Measurements from ENCODE around the gene PDLIM7.
A peak's percentile ranks its signal among the peaks of the same experiment; 100 is the strongest.

The PDLIM7 gene

DNA sequence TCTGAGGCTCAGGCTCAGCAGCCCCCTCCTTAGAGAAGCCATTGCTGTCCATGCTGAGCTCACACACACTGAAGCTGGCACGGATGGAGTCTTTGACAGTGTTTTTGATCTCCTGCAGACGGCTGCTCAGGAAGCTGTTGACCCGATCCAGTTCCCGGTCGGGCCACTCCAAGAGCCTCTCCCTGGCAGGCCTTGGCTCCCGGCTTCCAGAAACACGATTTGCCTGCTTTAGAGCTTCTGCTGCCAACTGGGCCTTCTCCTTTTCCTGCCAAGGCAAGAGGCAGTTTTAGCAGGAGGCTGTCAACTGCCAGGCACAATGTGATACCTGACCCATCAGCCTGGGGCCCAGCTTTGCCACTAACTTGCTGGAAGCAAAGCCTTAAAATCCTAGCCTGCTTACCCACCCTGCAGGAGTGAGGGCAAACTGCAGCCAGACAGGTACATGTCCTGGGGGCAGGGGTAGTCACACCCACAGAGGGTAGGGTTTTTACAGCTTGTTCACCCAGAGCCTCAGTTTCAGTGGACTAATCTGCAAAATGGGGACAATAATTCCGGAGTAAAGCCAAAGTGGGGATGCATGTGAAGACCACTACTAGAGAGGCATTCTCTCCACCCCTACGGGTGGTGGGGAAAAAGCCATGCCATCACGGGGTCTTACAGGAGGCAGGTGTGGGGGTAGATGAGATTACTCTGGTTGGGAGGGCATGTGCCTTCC is 27.7 kb upstream of the PDLIM7 start:
- no peak for DNase-seq (ENCODE audit: low read depth in 2 of 2, low spot score in 1 of 2)

DNA sequence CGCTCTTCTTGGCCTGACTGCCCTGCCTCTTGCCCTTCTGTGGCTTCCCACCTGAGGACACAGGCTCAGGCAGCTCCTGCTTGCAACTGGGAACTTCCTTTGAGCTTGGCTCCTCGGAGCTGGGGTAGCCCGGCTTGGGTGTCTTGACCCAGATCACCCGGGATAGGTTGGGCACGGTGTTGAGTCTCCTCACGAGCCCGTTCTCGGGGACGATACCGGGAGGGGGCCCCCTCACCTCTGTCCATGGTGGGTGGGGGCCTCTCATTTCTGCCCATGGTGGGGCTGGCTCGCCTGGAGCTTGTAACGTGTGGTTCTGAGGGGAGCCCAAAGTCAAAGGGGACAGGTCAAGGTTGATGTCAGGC is 27.1 kb upstream of the PDLIM7 start:
- DNase-seq (ENCODE audit: low read depth in 2 of 2, low spot score in 1 of 2), result no peak

DNA sequence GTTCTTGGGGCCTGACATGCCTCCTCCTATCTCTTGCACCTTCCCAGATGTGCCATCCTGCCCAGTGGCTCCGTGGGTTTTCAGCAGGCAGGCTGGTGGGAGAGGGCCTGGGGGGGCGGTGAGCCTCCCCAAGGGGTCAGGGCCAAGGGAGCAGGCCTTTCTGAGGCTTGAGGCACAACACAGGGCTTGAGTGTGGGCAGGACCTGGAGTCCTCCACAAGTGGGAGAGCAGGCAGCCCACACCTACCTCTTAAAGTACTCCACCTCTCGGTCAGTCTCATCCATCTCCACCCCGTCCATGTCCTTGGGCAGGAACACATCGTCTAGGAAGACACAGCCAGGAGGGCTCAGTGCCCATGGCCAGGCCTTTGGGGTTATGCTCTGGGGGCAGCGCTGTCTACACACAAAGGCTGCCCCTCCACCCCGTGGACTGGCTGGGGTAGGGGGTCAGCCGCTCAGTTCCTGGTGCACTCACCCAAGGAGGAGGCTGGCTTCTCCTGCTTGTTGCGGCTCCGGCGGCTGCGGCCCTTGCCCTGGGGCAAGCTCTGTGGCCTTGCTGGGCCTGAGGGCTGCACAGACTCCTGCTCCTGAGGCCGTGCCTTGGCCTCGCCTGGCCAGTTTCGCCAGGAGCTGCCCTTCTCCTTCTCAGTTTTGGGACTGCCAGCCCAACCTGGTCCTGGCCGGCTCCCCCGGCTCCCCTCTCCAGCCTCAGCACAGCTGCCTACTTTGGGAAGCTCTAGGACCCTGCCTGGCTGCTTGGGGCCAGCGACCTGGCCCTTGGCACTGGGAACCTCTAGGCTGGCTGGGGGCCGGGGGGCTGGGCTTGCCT is 26.5 kb upstream of the PDLIM7 start:
- no peak for DNase-seq (ENCODE audit: low read depth in 2 of 2, low spot score in 1 of 2)

DNA sequence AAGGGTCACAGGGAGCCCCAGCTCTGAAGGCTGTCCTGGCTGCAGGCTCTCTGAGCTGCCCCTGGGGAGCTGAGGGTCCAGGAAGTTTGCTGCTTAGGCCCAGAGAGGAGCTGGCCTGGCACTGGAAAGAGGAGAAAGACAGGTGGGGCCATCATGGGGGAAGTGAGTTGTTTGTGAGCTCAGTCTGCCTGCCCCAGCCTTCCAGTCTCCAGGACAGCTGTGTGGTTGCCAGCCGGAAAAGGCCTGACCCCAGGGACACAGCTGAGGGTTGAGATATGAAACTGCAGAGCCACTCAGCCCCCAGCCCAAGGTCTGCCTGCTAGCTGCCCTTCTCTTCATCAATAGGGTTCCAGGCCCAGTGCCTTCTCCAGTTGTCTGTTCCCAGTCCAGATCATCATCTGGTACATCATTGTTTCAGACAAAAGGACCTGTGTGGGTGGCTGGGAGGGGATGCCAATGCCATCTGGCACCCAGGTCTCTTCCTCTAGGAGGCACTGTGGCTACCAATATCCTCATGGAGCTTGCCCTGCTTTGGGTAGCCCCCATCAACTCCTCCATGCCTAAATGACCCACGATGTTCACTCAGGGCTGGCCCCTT is 23.6 kb upstream of the PDLIM7 start:
- DNase-seq (ENCODE audit: low read depth in 2 of 2, low spot score in 1 of 2), result no peak

GRCh38 chr5:177520271-177520670 is 22.9 kb upstream of the PDLIM7 start:
- no peak for DNase-seq (ENCODE audit: low read depth in 2 of 2, low spot score in 1 of 2)

DNA sequence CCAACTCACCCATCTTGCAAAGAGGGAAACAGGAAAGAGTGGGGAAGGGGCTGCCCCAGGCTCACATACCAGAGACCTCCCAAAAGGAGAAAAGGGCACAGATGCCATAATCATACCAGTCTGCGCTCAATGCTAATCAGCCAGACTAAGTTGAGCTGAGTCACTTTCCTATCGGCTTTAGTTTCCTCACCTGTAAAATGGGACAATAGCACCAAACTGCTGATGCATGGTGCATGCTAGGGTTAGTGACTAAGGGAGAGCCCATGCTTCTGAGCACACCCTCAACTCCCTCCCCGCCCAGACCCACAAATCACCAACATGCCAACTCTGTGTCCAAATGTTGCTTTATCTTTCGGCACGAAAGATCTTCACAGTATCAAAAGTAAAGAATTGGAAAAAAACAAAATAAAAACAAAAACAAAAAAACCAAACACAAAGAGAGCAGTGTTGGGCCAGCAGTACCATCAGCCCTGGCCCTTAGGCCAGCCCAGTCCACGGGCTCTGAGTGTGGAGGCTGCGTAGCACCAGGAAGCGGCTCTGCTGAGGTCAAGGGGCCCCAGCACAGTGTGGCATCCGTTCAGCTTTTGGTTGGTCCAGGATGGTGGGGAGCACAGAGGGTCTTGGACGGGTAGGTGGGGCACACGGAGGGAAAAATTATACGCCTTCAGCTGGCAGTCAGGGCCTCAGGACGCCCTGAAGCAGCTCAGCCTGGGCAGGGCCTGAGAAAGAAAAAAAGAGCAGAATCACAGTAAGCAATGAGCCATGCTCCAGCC is 22.2 kb upstream of the PDLIM7 start:
- no peak for DNase-seq (ENCODE audit: low read depth in 2 of 2, low spot score in 1 of 2)

DNA sequence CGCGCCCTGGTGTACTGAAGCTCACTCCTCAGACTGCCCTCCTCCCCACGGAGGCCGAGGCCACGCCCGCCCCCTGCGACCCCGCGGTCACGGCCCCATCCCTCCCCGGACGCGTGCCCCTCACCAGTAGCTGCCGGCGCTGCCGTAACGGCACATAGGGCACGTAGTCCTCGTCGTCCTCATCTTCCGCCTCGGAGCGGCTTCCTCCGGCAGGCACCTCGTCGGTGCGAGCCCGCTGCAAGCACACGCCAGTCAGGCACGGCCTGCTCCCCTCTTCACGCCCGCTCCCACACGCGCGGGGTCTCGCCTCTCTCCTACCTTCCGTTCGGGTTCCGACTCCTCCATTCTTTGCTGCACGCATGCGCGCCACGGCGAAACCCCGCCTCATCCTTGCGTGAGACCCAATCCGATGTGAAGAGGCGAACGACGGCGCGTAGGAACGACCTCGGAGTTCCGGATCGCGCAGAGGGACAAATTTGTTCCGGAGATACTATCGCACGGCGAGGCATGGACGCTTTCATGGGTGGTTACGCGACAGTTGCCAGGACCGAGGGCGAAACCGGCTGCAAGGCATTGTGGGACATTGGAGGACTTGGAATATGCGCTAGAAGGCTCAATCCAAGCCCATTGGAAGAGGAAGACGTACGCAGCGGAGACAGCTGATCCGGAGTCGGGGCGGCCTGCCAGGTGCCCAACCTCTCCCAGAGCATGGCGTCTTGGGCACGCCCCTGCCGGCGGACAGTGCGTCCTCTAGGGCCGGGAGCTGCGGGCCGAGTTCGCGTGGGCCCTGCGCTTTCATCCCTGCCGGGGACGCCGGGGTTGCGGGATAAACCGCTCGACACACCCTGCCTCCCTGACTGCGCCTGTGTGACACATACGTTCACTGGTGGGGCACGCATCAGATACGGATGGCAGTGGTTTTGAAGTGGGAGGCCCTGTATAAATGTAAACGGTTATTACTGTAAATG is 19.5 kb upstream of the PDLIM7 start, which contains the start of gene DDX41:
Gene DDX41, minus strand, starts transcription at position 361 of the 968 bp plus-strand sequence. Its CDS starts 16 bp downstream, at position 345.
- peak; percentile 83 to 91 for DNase-seq (ENCODE audit: low read depth in 2 of 2, low spot score in 1 of 2)

DNA sequence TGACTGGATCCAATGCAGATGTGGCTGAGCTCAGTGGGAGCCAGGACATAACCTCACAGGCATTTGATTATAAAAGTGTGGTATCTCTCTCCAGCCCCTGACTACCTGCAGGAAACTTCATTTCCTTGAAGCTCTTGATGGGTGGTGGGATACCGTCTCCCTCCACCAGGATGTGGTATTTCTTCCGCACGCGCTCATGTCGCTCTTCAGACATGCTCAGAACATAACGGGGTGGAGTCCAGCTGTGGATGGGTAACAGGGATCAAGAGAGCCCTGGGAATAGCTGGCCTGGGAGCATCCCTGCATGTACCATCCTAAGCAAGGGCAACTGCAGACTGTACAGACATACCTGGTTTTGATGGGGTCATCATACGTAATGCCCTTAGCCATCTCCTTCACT is 18.2 kb upstream of the PDLIM7 start:
- no peak for DNase-seq (ENCODE audit: low read depth in 2 of 2, low spot score in 1 of 2)

DNA sequence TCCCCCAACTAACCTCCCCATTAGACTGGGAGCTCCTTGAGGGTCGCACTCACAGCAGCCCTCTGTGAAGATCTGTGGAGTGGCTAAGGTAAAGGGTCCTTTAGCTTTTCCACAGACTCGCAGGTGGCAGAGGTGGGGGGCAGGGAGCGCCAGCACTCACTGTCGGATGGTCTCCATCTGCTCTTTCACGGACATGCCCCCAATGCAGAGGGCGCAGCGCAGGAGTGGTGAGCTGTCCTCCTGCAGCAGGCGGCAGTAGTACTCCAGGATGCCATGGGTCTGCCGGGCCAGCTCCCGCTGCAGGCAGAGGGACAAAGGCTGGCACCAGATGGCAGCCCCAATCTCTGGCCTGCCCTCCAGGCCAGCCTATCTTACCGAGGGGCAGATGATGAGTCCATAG is 17.1 kb upstream of the PDLIM7 start:
- DNase-seq (ENCODE audit: low read depth in 2 of 2, low spot score in 1 of 2), result no peak

- DNase-seq (ENCODE audit: low read depth in 2 of 2, low spot score in 1 of 2), result no peak
Measured at GRCh38 chr5:177513500-177513899, 16.1 kb upstream of the PDLIM7 start.

DNA sequence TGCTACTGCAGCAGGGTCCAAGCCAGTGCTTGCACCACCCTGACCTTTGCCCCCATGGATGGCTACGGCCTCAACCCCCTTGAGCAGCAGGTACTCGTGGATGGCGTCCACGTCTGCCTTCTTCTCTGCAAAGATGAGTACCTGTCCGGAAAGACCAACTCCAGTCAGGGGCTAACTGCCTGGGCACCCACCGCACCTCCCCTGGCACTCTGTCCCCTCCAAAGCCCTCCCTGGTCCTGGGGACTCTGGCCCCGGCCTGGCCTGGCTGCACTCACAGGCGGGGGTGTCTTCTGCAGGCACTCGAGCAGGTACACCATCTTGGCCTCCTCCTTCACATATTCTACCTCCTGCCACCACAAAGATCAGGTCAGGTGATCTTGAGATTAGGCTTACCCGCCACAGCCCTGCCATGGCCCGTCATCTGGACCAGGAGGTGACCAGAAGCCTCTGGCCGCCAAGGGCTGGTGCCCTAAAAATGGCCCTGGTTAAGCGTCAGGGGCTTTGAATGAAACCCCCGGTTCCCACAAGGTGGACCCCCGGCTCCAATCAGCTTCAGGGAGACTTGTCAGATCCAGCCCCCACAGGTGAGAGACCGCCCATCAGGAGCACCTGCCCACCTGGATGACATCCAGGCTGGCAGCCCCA is 15.5 kb upstream of the PDLIM7 start:
- DNase-seq (ENCODE audit: low read depth in 2 of 2, low spot score in 1 of 2), result no peak

- no peak for DNase-seq (ENCODE audit: low read depth in 2 of 2, low spot score in 1 of 2)
Measured at GRCh38 chr5:177511796-177512675, 14.6 kb upstream of the PDLIM7 start.

DNA sequence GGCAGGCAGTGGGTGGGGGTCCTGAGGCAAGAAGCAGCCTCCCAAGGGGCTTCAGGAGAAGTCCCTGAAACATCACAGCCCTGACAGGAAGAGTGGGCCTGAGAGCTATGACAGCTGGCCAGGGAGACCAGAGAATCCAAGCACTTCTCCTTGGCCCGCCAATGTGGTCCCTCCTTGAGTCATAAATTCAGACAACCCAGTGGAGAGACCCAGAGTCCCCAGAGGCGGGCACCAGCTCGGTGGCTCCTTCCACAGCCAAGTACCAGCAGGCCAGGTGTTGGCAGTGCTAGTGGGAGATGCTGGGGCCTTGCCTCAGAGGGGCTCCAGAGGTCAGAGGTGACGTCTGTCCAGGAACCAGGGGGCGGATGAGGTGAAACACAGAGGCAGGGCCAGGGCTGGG is 13.8 kb upstream of the PDLIM7 start:
- no peak for DNase-seq (ENCODE audit: low read depth in 2 of 2, low spot score in 1 of 2)

DNA sequence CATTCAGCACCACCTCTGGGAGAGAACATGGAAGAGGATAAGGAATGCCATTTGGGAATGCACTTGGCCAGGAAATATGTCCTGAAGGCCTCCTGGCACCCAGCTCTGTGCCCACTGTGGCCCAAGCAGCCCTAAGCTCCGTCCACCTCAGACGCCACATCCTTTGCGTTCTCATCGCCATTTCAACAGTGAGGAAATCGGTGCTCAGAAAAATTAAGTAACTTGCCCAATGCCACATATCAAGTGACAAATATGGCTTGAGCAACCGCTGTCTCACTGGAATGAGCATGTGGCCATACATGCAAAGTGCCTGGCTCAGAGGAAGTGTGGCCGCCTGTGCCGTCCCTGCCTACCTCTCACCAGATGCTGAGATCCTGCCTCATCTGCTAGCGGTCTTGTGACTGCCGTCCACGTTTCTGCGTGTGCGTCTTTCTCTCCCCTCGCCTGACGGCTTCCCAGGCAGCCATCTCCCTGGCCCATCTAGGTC is 13.2 kb upstream of the PDLIM7 start:
- DNase-seq (ENCODE audit: low read depth in 2 of 2, low spot score in 1 of 2), result no peak

GRCh38 chr5:177509991-177510566 is 12.7 kb upstream of the PDLIM7 start:
- DNase-seq (ENCODE audit: low read depth in 2 of 2, low spot score in 1 of 2), result no peak

- no peak for DNase-seq (ENCODE audit: low read depth in 2 of 2, low spot score in 1 of 2)
Measured at GRCh38 chr5:177509381-177509951, 12.1 kb upstream of the PDLIM7 start, which contains the start of gene DOK3. TSS of gene DOK3 (minus strand) at chr5:177509826. CDS start at chr5:177509540, 286 bp downstream.

GRCh38 chr5:177508837-177509236 is 11.4 kb upstream of the PDLIM7 start:
- DNase-seq (ENCODE audit: low read depth in 2 of 2, low spot score in 1 of 2), result no peak

- no peak for DNase-seq (ENCODE audit: low read depth in 2 of 2, low spot score in 1 of 2)
Measured at GRCh38 chr5:177508221-177508611, 10.8 kb upstream of the PDLIM7 start.
